ENCODE data around the gene TMEM131.

Gene TMEM131

GRCh38 chr2:97785818-97786217, 209.9 kb downstream of the TMEM131 start:
- H2BK120ac ChIP-seq (ENCODE audit: insufficient read depth, low read length, poor library complexity), result no peak overlapping the region
- no CpG with 5 or more reads among the region's 2 CpGs for WGBS (ENCODE audit: extremely low coverage, insufficient coverage, insufficient read length)

GRCh38 chr2:97784953-97785352, 210.8 kb downstream of the TMEM131 start:
- no peak overlapping the region for H3K23ac ChIP-seq (ENCODE audit: low read length)
- no peak overlapping the region for H2BK5ac ChIP-seq (ENCODE audit: low read depth, low read length, poor library complexity)
- H4K8ac ChIP-seq (ENCODE audit: low read depth, low read length), result no peak overlapping the region
- no peak overlapping the region for H3K4me2 ChIP-seq (ENCODE audit: low read length)
- DNase-seq, result no peak
- no peak overlapping the region for H3K9ac ChIP-seq (ENCODE audit: low read length)
- no peak overlapping the region for H4K12ac ChIP-seq (ENCODE audit: low read depth, low read length)
- H3K4me1 ChIP-seq (ENCODE audit: control insufficient read depth in 1 of 2, insufficient read depth in 2 of 2, low read length in 2 of 2), result no peaks in the 10 kb centered on the region
- H4K91ac ChIP-seq (ENCODE audit: low read depth, low read length), result no peak overlapping the region
- no peaks in the 10 kb centered on the region for H3K9me3 ChIP-seq (ENCODE audit: insufficient read depth, low read depth, low read length)
- peaks cover 2 to 3% of the 10 kb centered on the region in 2 experiments for H3K36me3 ChIP-seq (ENCODE audit: control insufficient read depth in 1 of 2, insufficient read depth in 2 of 2, low read length in 2 of 2)
- H3K79me1 ChIP-seq (ENCODE audit: low read length), result no peaks in the 10 kb centered on the region
- no peak overlapping the region for H3K18ac ChIP-seq (ENCODE audit: low read length)
- H2BK120ac ChIP-seq (ENCODE audit: insufficient read depth, low read length, poor library complexity), result no peak overlapping the region
- no peak overlapping the region for H3K14ac ChIP-seq (ENCODE audit: low read length)
- no peak overlapping the region for H3K4ac ChIP-seq (ENCODE audit: low read depth, low read length)
- no peak overlapping the region for H2AFZ ChIP-seq (ENCODE audit: insufficient read depth, low read length, poor library complexity)
- H3K4me3 ChIP-seq (ENCODE audit: low read depth, low read length), result no peak overlapping the region
- no peak overlapping the region for H2BK12ac ChIP-seq (ENCODE audit: low read length)
- no peak overlapping the region for H3K27ac ChIP-seq (ENCODE audit: low read depth, low read length)
- no peak overlapping the region for H2AK5ac ChIP-seq (ENCODE audit: low read length)
- H3K79me2 ChIP-seq (ENCODE audit: control insufficient read depth, insufficient read depth, low read length, poor library complexity), result no peaks in the 10 kb centered on the region
- no peaks in the 10 kb centered on the region for H3K27me3 ChIP-seq (ENCODE audit: insufficient read depth, low read length)

More at GRCh38 chr2:97785818-97786217, 209.9 kb downstream of the TMEM131 start:
- Histone ChIP-seq H3K9me3 (ENCODE audit: insufficient read depth, low read depth, low read length) (no peaks in the 10 kb centered on the region), H2BK5ac (ENCODE audit: low read depth, low read length, poor library complexity) (no peak overlapping the region), H3K4me1 (ENCODE audit: control insufficient read depth in 1 of 2, insufficient read depth in 2 of 2, low read length in 2 of 2) (no peaks in the 10 kb centered on the region), H2AFZ (ENCODE audit: insufficient read depth, low read length, poor library complexity) (no peak overlapping the region), H3K36me3 (ENCODE audit: control insufficient read depth in 1 of 2, insufficient read depth in 2 of 2, low read length in 2 of 2) (peaks cover 2 to 3% of the 10 kb centered on the region in 2 experiments), H3K9ac (ENCODE audit: low read length) (no peak overlapping the region), H3K14ac (ENCODE audit: low read length) (no peak overlapping the region), H3K79me2 (ENCODE audit: control insufficient read depth, insufficient read depth, low read length, poor library complexity) (no peaks in the 10 kb centered on the region), H3K18ac (ENCODE audit: low read length) (no peak overlapping the region), H4K8ac (ENCODE audit: low read depth, low read length) (no peak overlapping the region), H2BK12ac (ENCODE audit: low read length) (no peak overlapping the region), H3K27ac (ENCODE audit: low read depth, low read length) (no peak overlapping the region), H3K4ac (ENCODE audit: low read depth, low read length) (no peak overlapping the region), H3K23ac (ENCODE audit: low read length) (no peak overlapping the region), H4K12ac (ENCODE audit: low read depth, low read length) (no peak overlapping the region), H3K4me2 (ENCODE audit: low read length) (no peak overlapping the region), H4K91ac (ENCODE audit: low read depth, low read length) (no peak overlapping the region), H2AK5ac (ENCODE audit: low read length) (no peak overlapping the region), H3K4me3 (ENCODE audit: low read depth, low read length) (no peak overlapping the region), H3K27me3 (ENCODE audit: insufficient read depth, low read length) (no peaks in the 10 kb centered on the region), H3K79me1 (ENCODE audit: low read length) (no peaks in the 10 kb centered on the region)
- DNase-seq, result no peak

- H3K36me3 ChIP-seq (ENCODE audit: control insufficient read depth in 1 of 2, insufficient read depth in 2 of 2, low read length in 2 of 2), result peaks cover 0 to 5% of the 10 kb centered on the region in 2 experiments
- no peak overlapping the region for H3K23ac ChIP-seq (ENCODE audit: low read length)
- no peak overlapping the region for H3K4me2 ChIP-seq (ENCODE audit: low read length)
- no peak overlapping the region for H3K27ac ChIP-seq (ENCODE audit: low read depth, low read length)
- no peak overlapping the region for H3K14ac ChIP-seq (ENCODE audit: low read length)
- H4K12ac ChIP-seq (ENCODE audit: low read depth, low read length), result no peak overlapping the region
- H3K4me1 ChIP-seq (ENCODE audit: control insufficient read depth in 1 of 2, insufficient read depth in 2 of 2, low read length in 2 of 2), result no peaks in the 10 kb centered on the region
- no peaks in the 10 kb centered on the region for H3K79me1 ChIP-seq (ENCODE audit: low read length)
- no peak overlapping the region for H2AK5ac ChIP-seq (ENCODE audit: low read length)
- no peak overlapping the region for H2BK120ac ChIP-seq (ENCODE audit: insufficient read depth, low read length, poor library complexity)
- no peak overlapping the region for H4K8ac ChIP-seq (ENCODE audit: low read depth, low read length)
- H3K9ac ChIP-seq (ENCODE audit: low read length), result no peak overlapping the region
- H2AFZ ChIP-seq (ENCODE audit: insufficient read depth, low read length, poor library complexity), result no peak overlapping the region
- no peak overlapping the region for H3K4ac ChIP-seq (ENCODE audit: low read depth, low read length)
- H4K91ac ChIP-seq (ENCODE audit: low read depth, low read length), result no peak overlapping the region
- no peak overlapping the region for H2BK5ac ChIP-seq (ENCODE audit: low read depth, low read length, poor library complexity)
- no peak for DNase-seq
- no peak overlapping the region for H2BK12ac ChIP-seq (ENCODE audit: low read length)
- H3K18ac ChIP-seq (ENCODE audit: low read length), result no peak overlapping the region
- no peaks in the 10 kb centered on the region for H3K9me3 ChIP-seq (ENCODE audit: insufficient read depth, low read depth, low read length)
- no peaks in the 10 kb centered on the region for H3K79me2 ChIP-seq (ENCODE audit: control insufficient read depth, insufficient read depth, low read length, poor library complexity)
- H3K27me3 ChIP-seq (ENCODE audit: insufficient read depth, low read length), result no peaks in the 10 kb centered on the region
- no peak overlapping the region for H3K4me3 ChIP-seq (ENCODE audit: low read depth, low read length)
- no CpG with 5 or more reads among the region's 4 CpGs for WGBS (ENCODE audit: extremely low coverage, insufficient coverage, insufficient read length)
Observed at GRCh38 chr2:97781981-97782380, 213.8 kb downstream of the TMEM131 start.

GRCh38 chr2:97779141-97779540, 216.6 kb downstream of the TMEM131 start:
- H2BK12ac ChIP-seq (ENCODE audit: low read length), result no peak overlapping the region
- no peaks in the 10 kb centered on the region for H3K79me1 ChIP-seq (ENCODE audit: low read length)
- H3K36me3 ChIP-seq (ENCODE audit: control insufficient read depth in 1 of 2, insufficient read depth in 2 of 2, low read length in 2 of 2), result peaks cover 0 to 9% of the 10 kb centered on the region in 2 experiments
- no peaks in the 10 kb centered on the region for H3K4me1 ChIP-seq (ENCODE audit: control insufficient read depth in 1 of 2, insufficient read depth in 2 of 2, low read length in 2 of 2)
- H3K4ac ChIP-seq (ENCODE audit: low read depth, low read length), result no peak overlapping the region
- H2BK5ac ChIP-seq (ENCODE audit: low read depth, low read length, poor library complexity), result no peak overlapping the region
- no peak overlapping the region for H3K18ac ChIP-seq (ENCODE audit: low read length)
- H3K23ac ChIP-seq (ENCODE audit: low read length), result no peak overlapping the region
- no CpG with 5 or more reads among the region's 4 CpGs for WGBS (ENCODE audit: extremely low coverage, insufficient coverage, insufficient read length)
- no peak overlapping the region for H3K4me2 ChIP-seq (ENCODE audit: low read length)
- no peak overlapping the region for H3K4me3 ChIP-seq (ENCODE audit: low read depth, low read length)
- no peaks in the 10 kb centered on the region for H3K27me3 ChIP-seq (ENCODE audit: insufficient read depth, low read length)
- H4K8ac ChIP-seq (ENCODE audit: low read depth, low read length), result no peak overlapping the region
- H2BK120ac ChIP-seq (ENCODE audit: insufficient read depth, low read length, poor library complexity), result no peak overlapping the region
- no peak overlapping the region for H3K9ac ChIP-seq (ENCODE audit: low read length)
- H3K9me3 ChIP-seq (ENCODE audit: insufficient read depth, low read depth, low read length), result no peaks in the 10 kb centered on the region
- H4K91ac ChIP-seq (ENCODE audit: low read depth, low read length), result no peak overlapping the region
- H3K27ac ChIP-seq (ENCODE audit: low read depth, low read length), result no peak overlapping the region
- no peak overlapping the region for H2AK5ac ChIP-seq (ENCODE audit: low read length)
- H3K79me2 ChIP-seq (ENCODE audit: control insufficient read depth, insufficient read depth, low read length, poor library complexity), result no peaks in the 10 kb centered on the region
- DNase-seq, result no peak
- no peak overlapping the region for H2AFZ ChIP-seq (ENCODE audit: insufficient read depth, low read length, poor library complexity)
- H3K14ac ChIP-seq (ENCODE audit: low read length), result no peak overlapping the region
- H4K12ac ChIP-seq (ENCODE audit: low read depth, low read length), result no peak overlapping the region
